Activated B cell treated with CpG ODN at 0.5 μM for 24 hours (primary cell): Measurements from ENCODE around the gene FMR1. TPM values are rescaled to one million over a fixed set of nuclear protein-coding genes. Genes with fewer than 3 reads are reported as not detected.

Experiments used
- ATAC-seq: fragments of 200-7000 bp; cut with Tn5 transposase; one replicate; pipeline ENCODE4 v1.10.0; 2021; ENCODE audit warnings: low read depth, mild to moderate bottlenecking, moderate library complexity
- CTCF ChIA-PET: fragments of 350-600 bp; sonication (Branson Sonifier 250); formaldehyde crosslinking; loops from one replicate; lab custom pipeline; 2021; ENCODE audit warnings: antibody characterized with exemption; lab: Charles Lee
- POLR2A ChIA-PET: fragments of 350-600 bp; sonication (Branson Sonifier 250); formaldehyde crosslinking; loops from one replicate; lab custom pipeline; 2021; ENCODE audit warnings: antibody characterized with exemption; lab: Charles Lee
- DNase-seq: peaks from one replicate; pipeline ENCODE4 v3.0.0; 2022
- H3K27ac Mint-ChIP-seq: one replicate; pipeline ENCODE4 v1.8.0; 2020; ENCODE audit warnings: mixed read lengths
- H3K27me3 Mint-ChIP-seq: one replicate; pipeline ENCODE4 v1.8.0; 2021; ENCODE audit warnings: mixed read lengths
- H3K36me3 Mint-ChIP-seq: one replicate; pipeline ENCODE4 v1.8.0; 2021; ENCODE audit warnings: low read depth, mixed read lengths
- H3K4me1 Mint-ChIP-seq: one replicate; pipeline ENCODE4 v1.8.0; 2021; ENCODE audit warnings: mixed read lengths
- H3K4me3 Mint-ChIP-seq: one replicate; pipeline ENCODE4 v1.8.0; 2020; ENCODE audit warnings: mild to moderate bottlenecking, mixed read lengths
- H3K9me3 Mint-ChIP-seq: one replicate; pipeline ENCODE4 v1.8.0; 2020; ENCODE audit warnings: mixed read lengths
- CTCF ChIP-seq: fragments of 200-600 bp; IDR thresholded peaks from one replicate; pipeline ENCODE4 v1.8.0; 2022; ENCODE audit warnings: antibody characterized with exemption, mild to moderate bottlenecking
- intact Hi-C: fragments of 100-400 bp; cut with micrococcal nuclease; formaldehyde crosslinking; loops from one replicate; pipeline ENCODE4 v1.15.1; 2024
- total RNA-seq: library from RNA; stranded (reverse); gene quantifications from 2 replicates; pipeline ENCODE4 v1.2.3, GENCODE V29; 2022

FMR1 gene
- total RNA-seq, 1 donor from 2014 or later: 60.3 TPM

- Mint-ChIP-seq H3K27me3 (no peaks in the 10 kb centered on the region), H3K4me1 (peaks cover 61% of the 10 kb centered on the region), H3K9me3 (no peaks in the 10 kb centered on the region), H3K27ac (no peak overlapping the region), H3K4me3 (no peak overlapping the region), H3K36me3 (peaks cover 3% of the 10 kb centered on the region)
- ChIA-PET CTCF (no interaction called here), POLR2A (no interaction called here)
- intact Hi-C loops: loop anchor here (5.0 to 10.0 kb wide), 2 partner anchors 1580 to 1718 kb away; partner anchors contain the start of gene TMEM185A
- TF ChIP-seq CTCF: no peak
- ATAC-seq (no peak), DNase-seq (no peak)
Observed at GRCh38 chrX:147914591-147914990, 2.9 kb downstream of the FMR1 start.

- Mint-ChIP-seq H3K27me3 (no peaks in the 10 kb centered on the region), H3K4me3 (no peak overlapping the region), H3K9me3 (no peaks in the 10 kb centered on the region), H3K4me1 (peaks cover 64% of the 10 kb centered on the region), H3K27ac (no peak overlapping the region), H3K36me3 (peaks cover 6% of the 10 kb centered on the region)
- intact Hi-C loops: loop anchor here (10.0 kb wide), 1 partner anchor 1578 kb away; no protein-coding TSS in a partner anchor
- CTCF ChIA-PET: no interaction called here
- DNase-seq (no peak), ATAC-seq (no peak)
- no peak for TF ChIP-seq CTCF
- POLR2A ChIA-PET: no interaction called here
Observed at GRCh38 chrX:147916375-147916968, 4.8 kb downstream of the FMR1 start.

GRCh38 chrX:147917700-147918695 is 6.3 kb downstream of the FMR1 start:
- no peak for DNase-seq
- Mint-ChIP-seq H3K27me3 (no peaks in the 10 kb centered on the region), H3K4me3 (peak overlapping the region; percentile 45), H3K4me1 (peaks cover 61% of the 10 kb centered on the region), H3K36me3 (peaks cover 5% of the 10 kb centered on the region), H3K9me3 (no peaks in the 10 kb centered on the region), H3K27ac (peak overlapping the region; percentile 88)
- ChIA-PET POLR2A (no interaction called here), CTCF (no interaction called here)
- TF ChIP-seq CTCF: no peak
- intact Hi-C loops: loop anchor here (10.0 kb wide), 1 partner anchor 1577 kb away; no protein-coding TSS in a partner anchor
- peak; percentile 75 for ATAC-seq

GRCh38 chrX:147920161-147920666 is 8.5 kb downstream of the FMR1 start:
- DNase-seq: no peak
- POLR2A ChIA-PET: interaction anchor here (1.2 kb wide), 1 partner anchor 9 kb away, joined by 4 read pairs; the partner anchor contains the start of gene FMR1
- TF ChIP-seq CTCF: no peak
- ATAC-seq: no peak
- Mint-ChIP-seq H3K36me3 (peaks cover 14% of the 10 kb centered on the region), H3K4me1 (peaks cover 42% of the 10 kb centered on the region), H3K4me3 (no peak overlapping the region), H3K27me3 (no peaks in the 10 kb centered on the region), H3K27ac (no peak overlapping the region), H3K9me3 (no peaks in the 10 kb centered on the region)
- CTCF ChIA-PET: no interaction called here
- intact Hi-C loops: no loop called here

- TF ChIP-seq CTCF: no peak
- no peak for ATAC-seq
- H3K36me3 Mint-ChIP-seq: peaks cover 33% of the 10 kb centered on the region
- no peak for DNase-seq
- no peak overlapping the region for H3K27ac Mint-ChIP-seq
- H3K27me3 Mint-ChIP-seq: no peaks in the 10 kb centered on the region
- intact Hi-C loops: no loop called here
- H3K4me1 Mint-ChIP-seq: peaks cover 10% of the 10 kb centered on the region
- H3K9me3 Mint-ChIP-seq: no peaks in the 10 kb centered on the region
- ChIA-PET POLR2A (no interaction called here), CTCF (no interaction called here)
- H3K4me3 Mint-ChIP-seq: no peak overlapping the region
Observed at GRCh38 chrX:147923605-147924004, 11.9 kb downstream of the FMR1 start.
